Measurements from ENCODE around the gene RNPEPL1. TPM values are rescaled to one million over a fixed set of nuclear protein-coding genes. Genes with fewer than 3 reads are reported as not detected.

RNPEPL1 gene
- total RNA-seq, 1 experiment from 2014 or later: 101 TPM

- BruUV-seq (replicated peaks): no TSS peak
- H3K9me2 ChIP-seq (ENCODE audit: insufficient read depth): no peaks in the 10 kb centered on the region
- H4K20me1 ChIP-seq (ENCODE audit: insufficient read depth): no peaks in the 10 kb centered on the region
- H3K4me1 ChIP-seq (replicated peaks; ENCODE audit: insufficient read depth): no peaks in the 10 kb centered on the region
- H3K79me2 ChIP-seq (ENCODE audit: low read depth): no peaks in the 10 kb centered on the region
- H3K4me2 ChIP-seq: no peak overlapping the region
- no peak for TF ChIP-seq EZH2 (IDR thresholded peaks at IDR 0.05; ENCODE audit: low read depth)
- no peak for TF ChIP-seq CTCF (conservative IDR thresholded peaks at IDR 0.05)
- peaks cover 44% of the 10 kb centered on the region for H3K27me3 ChIP-seq (ENCODE audit: insufficient read depth, low read depth)
- no peak overlapping the region for H3K4me3 ChIP-seq
- H3F3A ChIP-seq (ENCODE audit: insufficient read depth, low read depth): no peaks in the 10 kb centered on the region
- no peak overlapping the region for H2AFZ ChIP-seq
- no peak for DNase-seq
- CTCF ChIA-PET: no interaction called here
- no peak overlapping the region for H3K27ac ChIP-seq
- no peaks in the 10 kb centered on the region for H3K36me3 ChIP-seq (ENCODE audit: low read depth)
- POLR2A ChIA-PET (ENCODE audit: unreplicated experiment): no interaction called here
- peaks cover 9% of the 10 kb centered on the region; the same call in 1 of the 2 replicates for H3K9me3 ChIP-seq (ENCODE audit: insufficient read depth, low read depth)
- intact Hi-C loops (cut with micrococcal nuclease; ENCODE audit: unreplicated experiment): no loop called here
Measured at GRCh38 chr2:240629619-240629967, 61.3 kb downstream of the RNPEPL1 start.

- intact Hi-C loops (cut with micrococcal nuclease; ENCODE audit: unreplicated experiment): no loop called here
- no peak overlapping the region for H3K4me3 ChIP-seq
- no peak overlapping the region for H3K27ac ChIP-seq
- no peaks in the 10 kb centered on the region for H3K79me2 ChIP-seq (ENCODE audit: low read depth)
- no peaks in the 10 kb centered on the region for H3K9me2 ChIP-seq (ENCODE audit: insufficient read depth)
- no peaks in the 10 kb centered on the region for H3K36me3 ChIP-seq (ENCODE audit: low read depth)
- H3F3A ChIP-seq (ENCODE audit: insufficient read depth, low read depth): no peaks in the 10 kb centered on the region
- H3K4me1 ChIP-seq (replicated peaks; ENCODE audit: insufficient read depth): no peaks in the 10 kb centered on the region
- H2AFZ ChIP-seq: no peak overlapping the region
- no peak for TF ChIP-seq CTCF (conservative IDR thresholded peaks at IDR 0.05)
- TF ChIP-seq EZH2 (IDR thresholded peaks at IDR 0.05; ENCODE audit: low read depth): no peak
- H3K9me3 ChIP-seq (ENCODE audit: insufficient read depth, low read depth): peaks cover 9% of the 10 kb centered on the region; the same call in 1 of the 2 replicates
- no TSS peak for BruUV-seq (replicated peaks)
- H4K20me1 ChIP-seq (ENCODE audit: insufficient read depth): no peaks in the 10 kb centered on the region
- H3K4me2 ChIP-seq: no peak overlapping the region
- DNase-seq: no peak
- ChIA-PET CTCF (no interaction called here), POLR2A (ENCODE audit: unreplicated experiment) (no interaction called here)
- peaks cover 44% of the 10 kb centered on the region for H3K27me3 ChIP-seq (ENCODE audit: insufficient read depth, low read depth)
Measured at GRCh38 chr2:240629968-240630770, 61.9 kb downstream of the RNPEPL1 start.

Other genes with a start within 250 kb of the RNPEPL1 start
- 302 and 319 TPM in 2 replicates for gene GPC1, start 132.8 kb upstream of the RNPEPL1 start, total RNA-seq (2021)
- gene ANKMY1, start 10.5 kb upstream of the RNPEPL1 start, total RNA-seq (2021): 85.7 and 94.8 TPM in 2 replicates
- 10.9 and 11.5 TPM in 2 replicates for gene DUSP28, start 8.1 kb upstream of the RNPEPL1 start, total RNA-seq (2021)
- 49.8 and 70.3 TPM in 2 replicates for gene CAPN10, start 18.2 kb downstream of the RNPEPL1 start, total RNA-seq (2021)
- 1.1 and 2.5 TPM in 2 replicates for gene GPR35, start 57.0 kb downstream of the RNPEPL1 start, total RNA-seq (2021)
- not detected in 2 replicates for gene AQP12B, start 114.4 kb downstream of the RNPEPL1 start, total RNA-seq (2021)
- not detected in 2 replicates for gene AQP12A, start 123.4 kb downstream of the RNPEPL1 start, total RNA-seq (2021)